H1 (cell line): ENCODE measurements around the gene ERICH6. TPM values are rescaled to one million over a fixed set of nuclear protein-coding genes. Genes with fewer than 3 reads are reported as not detected.

ENCODE experiments used
- CTCF ChIA-PET: fragments of 300-600 bp; sonication (Branson Sonifier 250); formaldehyde crosslinking; loops from one replicate; lab custom pipeline; 2021; ENCODE audit not compliant: partially characterized antibody; lab: Charles Lee
- POLR2A ChIA-PET: fragments of 300-600 bp; sonication (Branson Sonifier 250); formaldehyde crosslinking; loops from one replicate; lab custom pipeline; 2021; ENCODE audit warnings: inconsistent platforms; ENCODE audit not compliant: partially characterized antibody; lab: Charles Lee
- DNase-seq, 2 experiments: peaks; one replicate each; pipeline versions ENCODE4 v3.0.0 to v3.0.0-alpha.2; 2010 to 2022; ENCODE audit warnings: low spot score in 2 of 2, low read depth in 1 of 2, mixed read lengths in 1 of 2
- FAIRE-seq: peaks from 2 replicates; lab custom pipeline; 2011; peaks lifted over from hg19 to GRCh38; lab: Jason Lieb, UNC
- H2AFZ ChIP-seq: 2 replicates; pipeline ENCODE4 v1.8.1; 2012; ENCODE audit warnings: low read length, inconsistent platforms
- H2AK5ac ChIP-seq: 2 replicates; pipeline ENCODE4 v1.6.1; 2013; ENCODE audit warnings: low read depth, low read length
- H2BK120ac ChIP-seq: replicated peaks from 2 replicates; pipeline ENCODE3; 2013; ENCODE audit warnings: low read depth, low read length, inconsistent platforms
- H2BK12ac ChIP-seq: 2 replicates; pipeline ENCODE4 v1.6.1; 2013; ENCODE audit warnings: low read depth, low read length
- H2BK15ac ChIP-seq: 2 replicates; pipeline ENCODE4 v1.6.1; 2013; ENCODE audit warnings: low read length
- H2BK20ac ChIP-seq: 2 replicates; pipeline ENCODE4 v1.6.1; 2013; ENCODE audit warnings: low read length
- H2BK5ac ChIP-seq: 2 replicates; pipeline ENCODE4 v1.6.1; 2013; ENCODE audit warnings: low read depth, low read length
- H3K14ac ChIP-seq: 2 replicates; pipeline ENCODE4 v1.6.1; 2013; ENCODE audit warnings: inconsistent platforms; ENCODE audit not compliant: insufficient read length
- H3K18ac ChIP-seq: 2 replicates; pipeline ENCODE4 v1.6.1; 2013; ENCODE audit warnings: low read length; ENCODE audit errors: extremely low read depth
- H3K23ac ChIP-seq: 2 replicates; pipeline ENCODE4 v1.6.1; 2013; ENCODE audit warnings: inconsistent platforms; ENCODE audit not compliant: insufficient read length
- H3K23me2 ChIP-seq: 2 replicates; pipeline ENCODE4 v1.6.1; 2013; ENCODE audit warnings: low read depth, low read length
- H3K27ac ChIP-seq: 2 replicates; pipeline ENCODE4 v1.6.1; 2011; ENCODE audit warnings: low read depth, low read length, inconsistent platforms
- H3K27me3 ChIP-seq, 4 experiments: replicated peaks in 1 of 4; 1 replicate in 1 of 4; 2 replicates in 3 of 4; pipeline versions ENCODE4 v1.6.1 to v1.8.1; 2011 to 2013; ENCODE audit warnings: low read length in 3 of 4, mild to moderate bottlenecking in 3 of 4, inconsistent platforms in 2 of 4, mixed read lengths in 2 of 4, moderate library complexity in 1 of 4; ENCODE audit not compliant: control insufficient read depth in 3 of 4, insufficient read depth in 3 of 4; ENCODE audit errors: extremely low read depth in 1 of 4
- H3K36me3 ChIP-seq, 4 experiments: 2 replicates each; pipeline versions ENCODE4 v1.6.1 to v1.8.1; 2011 to 2013; ENCODE audit warnings: mild to moderate bottlenecking in 4 of 4, low read length in 3 of 4, moderate library complexity in 2 of 4, control low read depth in 1 of 4, inconsistent platforms in 1 of 4; ENCODE audit not compliant: insufficient read depth in 4 of 4, control insufficient read depth in 2 of 4
- H3K4ac ChIP-seq: replicated peaks from 2 replicates; pipeline ENCODE3; 2013; ENCODE audit warnings: low read length, low read depth, mixed read lengths, inconsistent platforms; ENCODE audit not compliant: insufficient read length
- H3K4me1 ChIP-seq, 4 experiments: replicated peaks in 1 of 4; 1 replicate in 1 of 4; 2 replicates in 3 of 4; pipeline versions ENCODE4 v1.6.1 to v1.8.1; 2011 to 2013; ENCODE audit warnings: low read length in 3 of 4, inconsistent platforms in 2 of 4, mixed read lengths in 1 of 4; ENCODE audit not compliant: insufficient read depth in 4 of 4, control insufficient read depth in 3 of 4
- H3K4me2 ChIP-seq, 2 experiments: 2 replicates each; pipeline versions ENCODE4 v1.6.1 to v1.8.1; 2011 to 2013; ENCODE audit warnings: low read depth in 2 of 2, low read length in 2 of 2, control low read depth in 1 of 2, inconsistent platforms in 1 of 2, mild to moderate bottlenecking in 1 of 2; ENCODE audit not compliant: insufficient read depth in 1 of 2
- H3K4me3 ChIP-seq, 4 experiments: fragments of 200-600, 300-600 bp in 1 of 4; sonication (generic), shearing (Covaris generic), sonication (Bioruptor Twin) in 1 of 4; 2 replicates each; pipeline versions ENCODE4 v1.5.1 to v1.8.1; 2011 to 2016; ENCODE audit warnings: low read length in 4 of 4, low read depth in 3 of 4, control low read depth in 2 of 4, inconsistent platforms in 2 of 4, mild to moderate bottlenecking in 2 of 4, mixed read lengths in 1 of 4, moderate library complexity in 1 of 4; ENCODE audit not compliant: insufficient read depth in 2 of 4; ENCODE audit errors: extremely low read depth in 1 of 4
- H3K56ac ChIP-seq: replicated peaks from 2 replicates; pipeline ENCODE3; 2013; ENCODE audit warnings: low read depth, mild to moderate bottlenecking, mixed read lengths, low read length, inconsistent platforms; ENCODE audit not compliant: insufficient read length
- H3K79me1 ChIP-seq: 2 replicates; pipeline ENCODE4 v1.6.1; 2013; ENCODE audit warnings: low read depth, low read length, control low read depth
- H3K79me2 ChIP-seq, 2 experiments: 2 replicates each; pipeline versions ENCODE4 v1.6.1 to v1.8.1; 2012 to 2013; ENCODE audit warnings: low read length in 2 of 2, mild to moderate bottlenecking in 2 of 2, inconsistent platforms in 1 of 2; ENCODE audit not compliant: insufficient read depth in 2 of 2, control insufficient read depth in 1 of 2
- H3K9ac ChIP-seq, 4 experiments: replicated peaks in 1 of 4; 1 replicate in 1 of 4; 2 replicates in 3 of 4; pipeline versions ENCODE4 v1.6.1 to v1.8.1; 2011 to 2013; ENCODE audit warnings: low read depth in 3 of 4, low read length in 3 of 4, control low read depth in 2 of 4, mild to moderate bottlenecking in 2 of 4, moderate library complexity in 2 of 4, inconsistent platforms in 1 of 4; ENCODE audit errors: extremely low read depth in 1 of 4
- H3K9me3 ChIP-seq, 2 experiments: 2 replicates each; pipeline versions ENCODE4 v1.6.1 to v1.8.1; 2012 to 2013; ENCODE audit warnings: mild to moderate bottlenecking in 2 of 2, moderate library complexity in 2 of 2, control low read depth in 1 of 2, inconsistent platforms in 1 of 2, low read depth in 1 of 2, low read length in 1 of 2, mixed read lengths in 1 of 2; ENCODE audit not compliant: insufficient read depth in 2 of 2
- H4K20me1 ChIP-seq, 2 experiments: replicated peaks in 1 of 2; 2 replicates each; pipeline versions ENCODE3 to v1.8.1; 2011 to 2013; ENCODE audit warnings: inconsistent platforms in 2 of 2, low read length in 2 of 2, mild to moderate bottlenecking in 1 of 2; ENCODE audit not compliant: insufficient read depth in 2 of 2, control insufficient read depth in 1 of 2
- H4K5ac ChIP-seq: 2 replicates; pipeline ENCODE4 v1.6.1; 2013; ENCODE audit warnings: low read length, low read depth, mixed read lengths, inconsistent platforms; ENCODE audit not compliant: insufficient read length
- H4K8ac ChIP-seq: 2 replicates; pipeline ENCODE4 v1.8.0; 2013; ENCODE audit warnings: mild to moderate bottlenecking, moderate library complexity, low read length, inconsistent platforms; ENCODE audit not compliant: insufficient read depth; ENCODE audit errors: extremely low read depth
- H4K91ac ChIP-seq: replicated peaks from 2 replicates; pipeline ENCODE3; 2013; ENCODE audit warnings: low read length, mixed read lengths, inconsistent platforms; ENCODE audit not compliant: insufficient read length
- BACH1 ChIP-seq: IDR thresholded peaks from 2 replicates; pipeline ENCODE4 v1.6.1; 2012; ENCODE audit warnings: low read length, improper control_type of control experiment
- EGR1 ChIP-seq: IDR thresholded peaks from 2 replicates; pipeline ENCODE4 v1.6.1; 2011; ENCODE audit warnings: low read depth, low read length, borderline replicate concordance
- GABPA ChIP-seq: IDR thresholded peaks from 2 replicates; pipeline ENCODE4 v1.6.1; 2011; ENCODE audit warnings: mild to moderate bottlenecking, low read length, moderate library complexity, borderline replicate concordance; ENCODE audit not compliant: insufficient read depth
- HDAC2 ChIP-seq, 2 experiments: fragments of 300-600 bp in 1 of 2; sonication (generic) in 1 of 2; IDR thresholded peaks; 2 replicates each; pipeline ENCODE4 v1.6.1; 2011 to 2012; ENCODE audit warnings: low read depth in 2 of 2, low read length in 2 of 2, mild to moderate bottlenecking in 2 of 2, moderate library complexity in 2 of 2, borderline replicate concordance in 1 of 2, inconsistent platforms in 1 of 2
- SP1 ChIP-seq: IDR thresholded peaks from 2 replicates; pipeline ENCODE4 v1.6.1; 2011; ENCODE audit warnings: low read depth, low read length
- TCF12 ChIP-seq: IDR thresholded peaks from 2 replicates; pipeline ENCODE4 v1.6.1; 2011; ENCODE audit warnings: low read depth, mild to moderate bottlenecking, low read length
- WGBS, 2 experiments: shearing (Covaris generic) in 1 of 2; methylation state at CpG; one replicate each; pipeline versions ENCODE4 v1.1.6 to v1.1.7; 2013 to 2015; ENCODE audit warnings: low lambda C conversion rate in 2 of 2, mixed read lengths in 2 of 2, inconsistent platforms in 1 of 2, low coverage in 1 of 2, missing lambda C conversion rate in 1 of 2; ENCODE audit not compliant: insufficient replicate concordance in 2 of 2, insufficient coverage in 1 of 2, insufficient read length in 1 of 2; ENCODE audit errors: extremely low coverage in 1 of 2, missing lambda C conversion rate in 1 of 2; 5-methylcytosine and 5-hydroxymethylcytosine counted together
- polyA plus RNA-seq, 7 experiments: library from polyadenylated mRNA; depleted of rRNA in 3 of 7; stranded (reverse) in 5 of 7; unstranded in 2 of 7; fragments of >200 nt in 5 of 7; fragments of 200-250 nt in 2 of 7; gene quantifications; 1 replicate in 5 of 7; 2 replicates in 1 of 7; 4 replicates in 1 of 7; pipeline versions ENCODE4 v1.2.1 to v1.2.3, GENCODE V29; 2011 to 2013; ENCODE audit warnings: missing spikeins in 2 of 7, mixed read lengths in 2 of 7
- total RNA-seq: library from RNA; stranded (reverse); fragmentation: NEBNext Ultra II Directional; extraction: Animal tissue kit (Norgen Biotek cat#: 25700); gene quantifications from 2 replicates; pipeline ENCODE4 v1.2.1, GENCODE V29; 2021
- TF ChIP-seq, protein P1 (sequence below): IDR thresholded peaks from 2 replicates; pipeline ENCODE4 v1.6.1; 2011; ENCODE audit warnings: low read depth, mild to moderate bottlenecking, low read length; ENCODE audit not compliant: insufficient read depth

Gene ERICH6
- total and polyA plus RNA-seq, 2 of the 8 experiments (the other 6 are each of a cell fraction or from before 2014, with no cell fraction given) = not detected

- H2BK120ac ChIP-seq = no peak overlapping the region
- H2BK15ac ChIP-seq = no peak overlapping the region
- ChIA-PET POLR2A (no interaction called here), CTCF (no interaction called here)
- H3K79me1 ChIP-seq = no peaks in the 10 kb centered on the region
- H3K14ac ChIP-seq = no peak overlapping the region
- peaks cover 0 to 47% (median 14%) of the 10 kb centered on the region in 4 experiments; a peak in 6 of 8 replicates for H3K36me3 ChIP-seq
- H3K56ac ChIP-seq = no peak overlapping the region
- H2AK5ac ChIP-seq = no peak overlapping the region
- H3K4me2 ChIP-seq = no peak overlapping the region
- DNase-seq = no peak
- no peaks in the 10 kb centered on the region for H3K27me3 ChIP-seq
- H3K79me2 ChIP-seq = peaks cover 0 to 41% of the 10 kb centered on the region in 2 experiments; a peak in 2 of 4 replicates
- H3K4me1 ChIP-seq = no peaks in the 10 kb centered on the region; a peak in 1 of 7 replicates
- no peak overlapping the region for H3K23ac ChIP-seq
- WGBS, 2 experiments = 92% methylated on average over 1 of the region's 1 CpG; no CpG with 5 or more reads in 1 of the 2 experiments
- no peak overlapping the region for H3K9ac ChIP-seq
- no peak for FAIRE-seq
- no peak overlapping the region for H3K18ac ChIP-seq
- no peaks in the 10 kb centered on the region for H3K9me3 ChIP-seq
- H3K4ac ChIP-seq = no peak overlapping the region
- no peak overlapping the region for H2BK5ac ChIP-seq
- no peak overlapping the region for H4K5ac ChIP-seq
- TF ChIP-seq HDAC2 (IDR thresholded peaks at IDR 0.05; ENCODE audit: borderline replicate concordance in 1 of 2, low read depth in 2 of 2, low read length in 2 of 2) (no peak), TCF12 (no peak), EGR1 (no peak), SP1 (no peak), BACH1 (no peak), GABPA (no peak)
- TF ChIP-seq, protein P1, sequence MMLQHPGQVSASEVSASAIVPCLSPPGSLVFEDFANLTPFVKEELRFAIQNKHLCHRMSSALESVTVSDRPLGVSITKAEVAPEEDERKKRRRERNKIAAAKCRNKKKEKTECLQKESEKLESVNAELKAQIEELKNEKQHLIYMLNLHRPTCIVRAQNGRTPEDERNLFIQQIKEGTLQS = no peak
- no peak overlapping the region for H4K91ac ChIP-seq
- H4K8ac ChIP-seq = no peak overlapping the region
- no peaks in the 10 kb centered on the region for H3K23me2 ChIP-seq
- no peak overlapping the region for H2AFZ ChIP-seq
- H2BK20ac ChIP-seq = no peak overlapping the region
- H4K20me1 ChIP-seq = no peaks in the 10 kb centered on the region
- no peak overlapping the region for H3K4me3 ChIP-seq
- no peak overlapping the region for H2BK12ac ChIP-seq
- no peak overlapping the region for H3K27ac ChIP-seq
Measured at GRCh38 chr3:150623945-150624344, 79.8 kb downstream of the ERICH6 start.
